Lower leg skin (tissue), 3 donors: ENCODE data around the gene RAD51B.

Experiments
- CTCF ChIP-seq, 3 donors: fragments of 450-650 bp; IDR thresholded peaks; one replicate each; pipeline ENCODE4 v1.5.1; 2016; ENCODE audit warnings: antibody characterized with exemption in 3 of 3, mild to moderate bottlenecking in 3 of 3, moderate library complexity in 2 of 3
- POLR2A ChIP-seq, 2 donors: fragments of 450-650 bp; IDR thresholded peaks; one replicate each; pipeline ENCODE4 v1.6.1; 2016 to 2017; ENCODE audit warnings: antibody characterized with exemption in 2 of 2, mild to moderate bottlenecking in 1 of 2, moderate library complexity in 1 of 2

GRCh38 chr14:68320495-68320894 is 500.9 kb downstream of the RAD51B start:
- TF ChIP-seq POLR2A (IDR thresholded peaks at IDR 0.05): no peak
- TF ChIP-seq CTCF (IDR thresholded peaks at IDR 0.05): no peak
